ENCODE measurements around the gene ITPRIP.

The ITPRIP gene

GRCh38 chr10:104347295-104348045 is 9.2 kb upstream of the ITPRIP start:
- DNase-seq (no peak), ATAC-seq (no peak)
- Mint-ChIP-seq H3K4me1 (peaks cover 11% of the 10 kb centered on the region), H3K9me3 (no peaks in the 10 kb centered on the region), H3K27ac (no peak overlapping the region), H3K4me3 (no peak overlapping the region), H3K27me3 (no peaks in the 10 kb centered on the region)

DNA sequence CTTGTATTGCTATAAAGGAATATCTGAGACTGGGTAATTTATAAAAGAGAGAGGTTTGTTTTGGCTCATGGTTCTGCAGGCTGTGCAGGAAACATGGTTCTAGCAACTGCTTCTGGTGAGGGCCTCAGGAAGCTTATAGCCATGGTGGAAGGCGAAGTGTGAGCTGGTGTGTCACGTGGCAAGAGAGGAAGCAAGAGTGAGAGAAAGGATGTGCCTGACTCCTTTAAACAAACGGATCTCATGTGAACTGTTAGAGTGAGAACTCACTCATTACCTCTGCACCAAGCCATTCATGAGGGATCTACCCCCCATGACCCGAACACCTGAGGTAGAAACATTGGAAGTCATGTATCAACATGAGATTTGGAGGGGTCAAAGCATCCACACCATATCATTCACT is 7.7 kb upstream of the ITPRIP start:
- H3K9me3 Mint-ChIP-seq: no peaks in the 10 kb centered on the region
- H3K27ac Mint-ChIP-seq: peak overlapping the region in 1 of 2 donors; percentile 74
- ATAC-seq: no peak
- no peaks in the 10 kb centered on the region for H3K27me3 Mint-ChIP-seq
- H3K4me1 Mint-ChIP-seq: peaks cover 11% of the 10 kb centered on the region
- DNase-seq: no peak
- no peak overlapping the region for H3K4me3 Mint-ChIP-seq

- no peak for DNase-seq
- no peaks in the 10 kb centered on the region for H3K9me3 Mint-ChIP-seq
- no peak for ATAC-seq
- H3K27ac Mint-ChIP-seq: no peak overlapping the region
- H3K4me3 Mint-ChIP-seq: no peak overlapping the region
- peaks cover 13% of the 10 kb centered on the region for H3K4me1 Mint-ChIP-seq
- peaks cover under 1% of the 10 kb centered on the region for H3K27me3 Mint-ChIP-seq
Observed at GRCh38 chr10:104345515-104345914, 7.2 kb upstream of the ITPRIP start.

DNA sequence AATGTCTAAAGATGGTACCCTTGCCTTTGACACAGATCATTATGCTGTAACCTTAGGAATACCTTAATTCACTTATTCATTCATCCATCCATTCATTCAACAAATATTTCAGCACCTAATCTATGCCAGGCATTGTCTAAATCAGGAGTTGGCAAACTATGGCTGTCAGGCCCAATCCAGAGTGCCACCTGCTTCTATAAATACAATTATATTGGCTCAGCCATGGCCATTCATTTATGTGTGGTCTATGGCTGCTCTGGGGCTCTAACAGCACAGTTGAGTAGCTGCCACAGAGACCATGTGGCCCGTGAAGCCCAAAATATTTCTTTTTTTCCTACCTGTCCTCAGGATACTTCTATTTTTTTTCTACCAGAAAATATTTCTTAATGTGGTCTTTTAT is 6.0 kb upstream of the ITPRIP start:
- Mint-ChIP-seq H3K27me3 (peaks cover 9% of the 10 kb centered on the region), H3K4me1 (peaks cover 26% of the 10 kb centered on the region), H3K27ac (no peak overlapping the region), H3K4me3 (no peak overlapping the region), H3K9me3 (no peaks in the 10 kb centered on the region)
- DNase-seq (no peak), ATAC-seq (no peak)

DNA sequence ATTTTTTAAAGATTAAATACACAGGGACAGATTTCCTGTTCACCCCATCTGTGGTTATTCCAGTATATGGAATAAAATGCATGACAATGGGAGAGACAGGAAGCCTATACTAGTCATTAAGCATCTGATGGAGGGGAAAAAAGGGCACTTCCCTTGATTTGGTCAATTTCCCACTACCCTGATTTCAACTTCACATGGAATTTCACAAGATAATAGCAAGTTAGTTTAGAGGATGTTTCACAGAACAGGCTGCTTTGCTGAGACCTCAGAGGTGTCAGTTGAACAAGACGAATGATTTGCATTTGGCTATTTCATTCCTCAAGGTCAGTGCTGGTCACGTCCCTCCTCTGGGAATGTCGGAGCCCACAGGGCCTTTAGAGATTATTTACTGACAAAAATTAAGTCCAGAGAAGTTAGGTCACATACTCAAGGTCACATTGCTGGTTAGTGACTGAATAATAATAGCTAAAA is 4.7 kb upstream of the ITPRIP start:
- Mint-ChIP-seq H3K4me3 (no peak overlapping the region), H3K27me3 (peaks cover 9% of the 10 kb centered on the region), H3K9me3 (no peaks in the 10 kb centered on the region), H3K27ac (no peak overlapping the region), H3K4me1 (peaks cover 30% of the 10 kb centered on the region)
- ATAC-seq (no peak), DNase-seq (no peak)

DNA sequence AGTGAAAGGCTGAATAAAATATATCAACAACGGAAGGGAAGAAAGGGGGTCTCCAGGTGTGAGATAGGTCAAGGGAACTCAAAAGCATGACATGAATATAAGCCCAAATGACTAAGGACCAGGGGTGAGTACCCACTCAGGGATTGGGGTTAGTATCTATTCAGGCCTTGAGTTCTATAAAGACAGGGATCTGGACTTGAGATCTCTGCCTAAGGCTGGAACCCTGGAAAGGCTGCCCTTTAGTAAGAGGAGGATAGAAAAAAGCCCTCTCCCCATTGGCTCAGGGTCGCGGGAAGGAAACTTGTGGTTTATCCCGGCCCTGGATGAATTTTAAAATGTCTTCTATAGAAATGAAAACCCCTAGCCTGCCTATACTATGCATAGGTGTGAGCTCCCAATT is 2.4 kb upstream of the ITPRIP start:
- Mint-ChIP-seq H3K27me3 (peaks cover 9% of the 10 kb centered on the region), H3K27ac (no peak overlapping the region), H3K4me3 (no peak overlapping the region), H3K4me1 (peaks cover 35% of the 10 kb centered on the region), H3K9me3 (no peaks in the 10 kb centered on the region)
- ATAC-seq (no peak), DNase-seq (no peak)

- DNase-seq (no peak), ATAC-seq (no peak)
- no peak overlapping the region for H3K4me3 Mint-ChIP-seq
- no peak overlapping the region for H3K27ac Mint-ChIP-seq
- H3K9me3 Mint-ChIP-seq: no peaks in the 10 kb centered on the region
- H3K27me3 Mint-ChIP-seq: peaks cover 9% of the 10 kb centered on the region
- peaks cover 36% of the 10 kb centered on the region for H3K4me1 Mint-ChIP-seq
Observed at GRCh38 chr10:104340111-104340526, 1.9 kb upstream of the ITPRIP start.

GRCh38 chr10:104339469-104340110 is 1.3 kb upstream of the ITPRIP start:
- Mint-ChIP-seq H3K4me1 (peaks cover 42% of the 10 kb centered on the region), H3K27ac (no peak overlapping the region), H3K27me3 (peaks cover 9% of the 10 kb centered on the region), H3K9me3 (no peaks in the 10 kb centered on the region), H3K4me3 (peak overlapping the region; percentile 90 to 96)
- no peak for ATAC-seq
- no peak for DNase-seq

GRCh38 chr10:104337521-104337984 is 712 bp downstream of the ITPRIP start:
- H3K27ac Mint-ChIP-seq: peak overlapping the region; percentile 97 to 100

DNA sequence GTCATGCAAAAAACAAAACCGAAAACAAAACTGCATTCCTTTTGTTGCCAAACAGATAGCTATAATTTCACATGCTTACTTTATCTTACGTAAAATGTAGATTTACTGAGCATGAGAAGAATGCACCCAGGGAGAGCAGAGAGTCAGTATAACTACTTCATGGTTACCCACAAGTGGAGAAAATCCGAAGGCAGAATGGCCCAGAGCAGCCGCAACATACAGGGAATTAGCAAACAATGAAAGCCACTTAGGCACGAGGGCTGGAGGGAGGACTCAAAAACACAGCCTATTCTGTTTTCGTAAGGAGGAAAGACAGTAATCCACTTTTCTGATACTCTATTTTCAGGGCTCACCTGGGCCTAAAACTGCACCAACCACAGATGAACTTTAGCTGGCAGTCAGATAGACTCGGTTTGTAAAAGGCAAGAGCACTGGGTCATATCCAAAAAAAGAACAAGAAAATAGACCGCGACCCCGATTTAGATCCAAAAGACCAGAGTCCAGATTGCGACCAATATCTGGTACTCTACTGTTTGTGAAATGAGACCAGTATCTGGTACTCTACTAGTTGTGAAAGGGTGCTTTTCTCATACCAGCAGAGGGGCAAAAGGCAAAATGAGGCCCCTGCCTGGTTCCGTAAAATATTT is 1.3 kb downstream of the ITPRIP start:
- no peaks in the 10 kb centered on the region for H3K9me3 Mint-ChIP-seq
- peaks cover 9% of the 10 kb centered on the region for H3K27me3 Mint-ChIP-seq
- H3K27ac Mint-ChIP-seq: peak overlapping the region; percentile 97 to 100
- ATAC-seq (no peak), DNase-seq (peak in 1 of 2 donors; percentile 16)
- H3K4me1 Mint-ChIP-seq: peaks cover 68% of the 10 kb centered on the region
- peak overlapping the region; percentile 90 to 96 for H3K4me3 Mint-ChIP-seq

More at GRCh38 chr10:104337521-104337984, 712 bp downstream of the ITPRIP start:
- H3K4me1 Mint-ChIP-seq: peaks cover 62% of the 10 kb centered on the region
- no peaks in the 10 kb centered on the region for H3K9me3 Mint-ChIP-seq
- ATAC-seq (peak; percentile 63), DNase-seq (no peak)
- H3K27me3 Mint-ChIP-seq: peaks cover 9% of the 10 kb centered on the region
- H3K4me3 Mint-ChIP-seq: peak overlapping the region; percentile 90 to 96

- Mint-ChIP-seq H3K4me3 (peak overlapping the region; percentile 90 to 96), H3K27ac (peak overlapping the region in 1 of 2 donors; percentile 84), H3K9me3 (no peaks in the 10 kb centered on the region), H3K27me3 (peaks cover 4% of the 10 kb centered on the region), H3K4me1 (peaks cover 80% of the 10 kb centered on the region)
- DNase-seq: peak in 1 of 2 donors; percentile 11
- no peak for ATAC-seq
Observed at GRCh38 chr10:104334965-104335650, 3.2 kb downstream of the ITPRIP start.

- Mint-ChIP-seq H3K4me1 (peaks cover 80% of the 10 kb centered on the region), H3K4me3 (peak overlapping the region; percentile 24 to 96), H3K9me3 (no peaks in the 10 kb centered on the region), H3K27me3 (no peaks in the 10 kb centered on the region), H3K27ac (no peak overlapping the region)
- no peak for ATAC-seq
- peak in 1 of 2 donors; percentile 1 for DNase-seq
Observed at GRCh38 chr10:104334561-104334960, 3.7 kb downstream of the ITPRIP start.

GRCh38 chr10:104333728-104334373 is 4.4 kb downstream of the ITPRIP start:
- Mint-ChIP-seq H3K9me3 (no peaks in the 10 kb centered on the region), H3K4me1 (peaks cover 80% of the 10 kb centered on the region), H3K27me3 (no peaks in the 10 kb centered on the region), H3K4me3 (peak overlapping the region; percentile 73 to 96), H3K27ac (peak overlapping the region; percentile 27 to 67)
- DNase-seq (peak in 1 of 2 donors; percentile 11), ATAC-seq (no peak)

- peaks cover 87% of the 10 kb centered on the region for H3K4me1 Mint-ChIP-seq
- H3K27me3 Mint-ChIP-seq: no peaks in the 10 kb centered on the region
- H3K4me3 Mint-ChIP-seq: peak overlapping the region; percentile 73 to 96
- DNase-seq (peak; percentile 44 to 58), ATAC-seq (no peak)
- no peaks in the 10 kb centered on the region for H3K9me3 Mint-ChIP-seq
- H3K27ac Mint-ChIP-seq: peak overlapping the region; percentile 67 to 78
Observed at GRCh38 chr10:104333032-104333727, 5.1 kb downstream of the ITPRIP start.

Data from stimulated activated naive CD8-positive, alpha-beta T cell treated with anti-CD3 and anti-CD28 coated beads, Interleukin-15, amount 100 ng/mL, for 72 hours (primary cell).